Renal cortex interstitium (tissue), 15 donors: ENCODE results near the gene ZNF660. TPM values are rescaled to one million over a fixed set of nuclear protein-coding genes. Genes with fewer than 3 reads are reported as not detected.
"Not testable (repeated sequence)": the region's sequence is repeated elsewhere in the genome, so short reads cannot be mapped to it uniquely, and the experiment has no call there.

Experiments
- DNase-seq, 11 donors: peaks; one replicate each; pipeline ENCODE4 v3.0.0-alpha.2; 2013; ENCODE audit warnings: low read depth in 9 of 11, low spot score in 4 of 11; ENCODE audit errors: extremely low read depth in 1 of 11
- long read RNA-seq, 16 experiments: transcript quantifications; one replicate each; lab custom pipeline, GENCODE V29; 2026
- polyA plus RNA-seq, 3 donors: library from polyadenylated mRNA; unstranded; fragments of 120-200 nt; gene quantifications; one replicate each; pipeline ENCODE4 v1.2.1, GENCODE V29; 2013; ENCODE audit not compliant: insufficient read length in 3 of 3

Gene ZNF660
- polyA plus RNA-seq: 10 to 100 TPM; 11.6 to 18.2 (median 13.1) TPM
- long read RNA-seq, donor 1: 0 reads
- long read RNA-seq, donor 2, full-length matches to known transcripts: 1 of 1 reads
- long read RNA-seq, donor 2, partial matches to known transcripts: 0 of 1 reads
- long read RNA-seq, donor 2, other reads (novel, unspliced or antisense): 0 of 1 reads
- long read RNA-seq, donor 3, full-length matches to known transcripts: 3 of 3 reads
- long read RNA-seq, donor 3, partial matches to known transcripts: 0 of 3 reads
- long read RNA-seq, donor 3, other reads (novel, unspliced or antisense): 0 of 3 reads
- long read RNA-seq, donor 4: 0 reads
- long read RNA-seq, donor 5: 0 reads
- long read RNA-seq, donor 6, full-length matches to known transcripts: 5 of 5 reads
- long read RNA-seq, donor 6, partial matches to known transcripts: 0 of 5 reads
- long read RNA-seq, donor 6, other reads (novel, unspliced or antisense): 0 of 5 reads
- long read RNA-seq, donor 7, full-length matches to known transcripts: 4 of 4 reads
- long read RNA-seq, donor 7, partial matches to known transcripts: 0 of 4 reads
- long read RNA-seq, donor 7, other reads (novel, unspliced or antisense): 0 of 4 reads
- long read RNA-seq, donor 8, full-length matches to known transcripts: 6 of 6 reads
- long read RNA-seq, donor 8, partial matches to known transcripts: 0 of 6 reads
- long read RNA-seq, donor 8, other reads (novel, unspliced or antisense): 0 of 6 reads
- long read RNA-seq, donor 9, full-length matches to known transcripts: 2 of 2 reads
- long read RNA-seq, donor 9, partial matches to known transcripts: 0 of 2 reads
- long read RNA-seq, donor 9, other reads (novel, unspliced or antisense): 0 of 2 reads
- long read RNA-seq, donor 10: 0 reads
- long read RNA-seq, donor 11, full-length matches to known transcripts: 6 of 6 reads
- long read RNA-seq, donor 11, partial matches to known transcripts: 0 of 6 reads
- long read RNA-seq, donor 11, other reads (novel, unspliced or antisense): 0 of 6 reads
- long read RNA-seq, donor 12: 0 reads
- long read RNA-seq, donor 13, full-length matches to known transcripts: 7 of 7 reads
- long read RNA-seq, donor 13, partial matches to known transcripts: 0 of 7 reads
- long read RNA-seq, donor 13, other reads (novel, unspliced or antisense): 0 of 7 reads
- long read RNA-seq, donor 14: 0 reads
- long read RNA-seq, donor 15, full-length matches to known transcripts: 1 of 1 reads
- long read RNA-seq, donor 15, partial matches to known transcripts: 0 of 1 reads
- long read RNA-seq, donor 15, other reads (novel, unspliced or antisense): 0 of 1 reads
- long read RNA-seq, donor 16, full-length matches to known transcripts: 10 of 10 reads
- long read RNA-seq, donor 16, partial matches to known transcripts: 0 of 10 reads
- long read RNA-seq, donor 16, other reads (novel, unspliced or antisense): 0 of 10 reads

GRCh38 chr3:44584646-44585501 is at the start of gene ZNF660:
ZNF660 (plus strand) TSS chr3:44584964; CDS start chr3:44594194, 9,230 bp downstream.
- DNase-seq: peak; percentile 68 to 90 (median 82)

GRCh38 chr3:44535364-44535763 is 49.4 kb upstream of the ZNF660 start:
- DNase-seq: no peak

- not testable (repeated sequence) for DNase-seq
These were observed 40.0 kb upstream of the ZNF660 start for GRCh38 chr3:44544811-44545210.

GRCh38 chr3:44554626-44555592 is 29.9 kb upstream of the ZNF660 start, which contains the start of gene ZKSCAN7:
ZKSCAN7 (plus strand) TSS chr3:44555193; CDS start chr3:44557048, 1,855 bp downstream.
- peak; percentile 38 to 76 (median 52) for DNase-seq

GRCh38 chr3:44555723-44556122 is 29.0 kb upstream of the ZNF660 start:
- peak in 2 of 11 donors; percentile 3 to 5 for DNase-seq

GRCh38 chr3:44557074-44557473 is 27.7 kb upstream of the ZNF660 start:
- DNase-seq: no peak

- DNase-seq: no peak
These were observed 23.7 kb upstream of the ZNF660 start for GRCh38 chr3:44561076-44561475.

- DNase-seq: no peak
These were observed 22.6 kb upstream of the ZNF660 start for GRCh38 chr3:44562147-44562546.

GRCh38 chr3:44568561-44568960 is 16.2 kb upstream of the ZNF660 start:
- no peak for DNase-seq

GRCh38 chr3:44571024-44571423 is 13.7 kb upstream of the ZNF660 start:
- DNase-seq: no peak

GRCh38 chr3:44576613-44577012 is 8.2 kb upstream of the ZNF660 start:
- DNase-seq: no peak

GRCh38 chr3:44577354-44577952 is 7.3 kb upstream of the ZNF660 start:
- DNase-seq: not testable (repeated sequence)

GRCh38 chr3:44578316-44578715 is 6.4 kb upstream of the ZNF660 start:
- DNase-seq: not testable (repeated sequence)

GRCh38 chr3:44578924-44579515 is 5.7 kb upstream of the ZNF660 start:
- not testable (repeated sequence) for DNase-seq

- DNase-seq: not testable (repeated sequence)
These were observed 5.0 kb upstream of the ZNF660 start for GRCh38 chr3:44579749-44580148.

GRCh38 chr3:44580971-44581370 is 3.8 kb upstream of the ZNF660 start:
- not testable (repeated sequence) for DNase-seq
